GM18867 (cell line): ENCODE data around the gene CNNM4.

Experiments
- ATAC-seq: cut with Tn5 transposase; IDR thresholded peaks from one replicate; pipeline ENCODE4 v1.9.1; 2021; ENCODE audit warnings: mild to moderate bottlenecking, moderate library complexity; ENCODE audit not compliant: unreplicated experiment

CNNM4 gene

GRCh38 chr2:96828874-96829273 lies 68.2 kb downstream of the CNNM4 start:
- no peak for ATAC-seq

GRCh38 chr2:96830044-96830562 lies 69.4 kb downstream of the CNNM4 start:
- no peak for ATAC-seq

DNA sequence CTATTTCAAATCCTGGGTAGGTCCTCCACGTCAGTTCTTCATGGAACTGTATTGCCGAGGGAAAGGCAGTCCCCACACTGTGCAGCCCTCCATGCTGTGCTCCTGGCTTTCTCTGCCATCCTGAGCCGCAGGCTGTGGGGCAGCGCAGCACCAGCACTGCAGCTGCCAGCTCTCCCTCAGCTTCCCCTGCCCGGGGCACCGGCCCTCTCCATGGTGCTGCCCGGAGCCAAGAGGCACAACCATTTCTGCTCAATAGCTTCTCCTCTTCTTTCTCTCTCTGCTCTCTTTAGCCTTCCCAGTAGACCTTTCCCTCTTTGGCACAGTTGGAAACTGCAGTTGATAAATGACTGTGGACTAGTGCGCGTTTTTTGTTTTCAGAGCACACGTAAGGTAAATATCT lies 71.0 kb downstream of the CNNM4 start:
- no peak for ATAC-seq

- ATAC-seq, result no peak
These were observed 71.7 kb downstream of the CNNM4 start for GRCh38 chr2:96832408-96832753.

DNA sequence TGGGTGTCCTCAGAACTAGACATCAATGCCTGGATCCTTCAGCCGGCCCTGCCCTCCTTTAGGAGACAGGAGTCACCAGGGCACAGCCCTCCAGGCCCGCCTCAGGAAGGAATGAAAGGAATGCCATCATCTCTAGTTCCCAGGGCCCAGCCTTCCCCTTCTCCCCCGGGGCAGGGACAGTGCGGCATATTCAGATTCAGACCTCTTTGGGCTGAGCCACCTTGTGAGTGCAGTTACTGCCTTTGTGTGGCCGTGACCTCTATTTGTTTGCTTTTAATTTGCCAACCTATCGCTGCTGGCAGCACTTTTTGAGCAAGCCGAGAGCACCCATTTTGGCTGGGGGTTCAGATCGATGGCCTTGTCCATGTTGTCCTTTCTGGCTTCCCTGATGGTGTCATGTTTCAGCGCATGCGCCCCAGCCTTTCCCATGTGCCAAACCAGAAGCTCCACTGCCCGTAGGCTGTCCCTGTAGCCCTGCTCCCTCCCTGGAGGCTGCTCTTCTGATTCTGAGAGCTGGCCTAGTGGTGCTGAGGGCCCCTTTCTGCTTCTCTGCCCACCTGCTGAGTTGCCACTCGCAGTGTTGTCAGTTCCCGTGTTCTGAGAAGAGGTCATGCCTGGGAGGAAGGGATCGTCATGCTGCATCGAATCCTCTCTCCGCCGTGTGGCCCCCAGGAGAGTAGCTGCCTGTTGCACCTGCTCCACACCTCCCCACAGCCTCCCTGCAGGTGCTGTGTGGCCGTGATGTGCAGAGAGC lies 72.2 kb downstream of the CNNM4 start:
- ATAC-seq, result no peak

GRCh38 chr2:96835830-96836229 lies 75.1 kb downstream of the CNNM4 start:
- ATAC-seq, result no peak

DNA sequence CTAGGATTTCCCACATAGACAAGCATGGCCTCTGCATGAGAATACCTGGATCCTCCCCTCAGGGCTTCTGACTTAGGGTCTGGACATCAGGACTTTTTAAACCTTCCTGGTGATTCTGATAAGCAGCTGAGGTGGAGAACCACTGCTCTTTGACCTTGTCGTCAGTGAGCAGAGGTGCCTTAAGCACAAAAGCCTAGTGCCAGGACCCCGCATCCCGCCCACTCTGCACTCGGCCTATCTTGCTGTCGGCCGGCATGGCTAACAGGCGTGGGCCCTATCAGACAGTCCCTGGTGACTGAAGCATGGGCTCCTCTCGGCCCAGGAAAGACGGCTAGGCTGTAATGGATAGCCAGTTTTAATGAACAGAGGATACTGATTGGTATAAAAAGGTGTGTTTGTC lies 76.9 kb downstream of the CNNM4 start:
- no peak for ATAC-seq

DNA sequence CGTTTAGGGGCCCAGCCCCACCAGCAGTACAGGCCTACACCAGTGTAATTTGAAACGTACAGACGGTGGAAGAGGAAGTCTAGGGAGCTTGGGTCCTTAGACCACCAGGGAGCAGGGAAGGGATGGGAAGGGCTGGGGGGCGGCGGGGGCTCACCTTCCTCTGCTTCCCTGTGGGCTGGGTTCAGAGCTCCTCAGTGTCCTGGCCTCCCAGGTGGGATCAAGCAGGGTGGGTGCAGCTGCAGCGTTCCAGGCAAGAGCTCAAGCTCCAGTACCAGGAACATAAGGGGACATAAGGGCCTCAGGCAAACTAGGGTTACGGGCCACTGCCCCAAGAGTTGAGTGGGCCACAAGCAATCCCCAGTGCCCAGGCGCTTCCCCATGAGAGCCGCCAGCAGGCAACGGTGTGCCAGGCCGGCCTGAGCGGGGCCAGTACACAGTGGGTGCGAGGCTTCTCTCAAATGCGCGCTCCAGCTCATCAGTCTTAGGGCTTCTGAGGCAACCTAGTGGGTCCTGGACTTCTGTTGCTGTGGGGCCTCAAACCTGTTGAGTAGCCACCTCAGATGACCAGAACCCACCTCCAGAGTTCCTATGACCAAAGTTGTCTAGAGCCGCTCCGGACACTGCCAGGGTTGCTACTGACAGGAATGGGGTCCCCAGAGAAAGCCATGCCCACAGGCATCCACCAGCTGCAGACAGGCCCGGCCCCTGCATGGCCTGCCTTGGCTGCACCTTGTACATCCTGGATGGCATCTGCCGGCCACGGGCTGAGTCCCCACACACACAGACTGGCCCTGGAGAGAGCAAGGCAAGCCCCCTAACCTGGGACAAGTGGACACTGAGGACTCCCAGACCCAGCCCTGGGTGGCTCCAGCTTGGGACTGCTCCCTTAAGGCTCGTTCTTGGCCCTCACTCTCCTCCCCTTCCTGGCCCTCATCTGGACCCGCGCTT lies 77.9 kb downstream of the CNNM4 start:
- no peak for ATAC-seq

- peak; percentile 82 for ATAC-seq
These were observed 78.7 kb downstream of the CNNM4 start for GRCh38 chr2:96839293-96839874.

GRCh38 chr2:96839875-96840850 lies 79.5 kb downstream of the CNNM4 start:
- ATAC-seq, result no peak

DNA sequence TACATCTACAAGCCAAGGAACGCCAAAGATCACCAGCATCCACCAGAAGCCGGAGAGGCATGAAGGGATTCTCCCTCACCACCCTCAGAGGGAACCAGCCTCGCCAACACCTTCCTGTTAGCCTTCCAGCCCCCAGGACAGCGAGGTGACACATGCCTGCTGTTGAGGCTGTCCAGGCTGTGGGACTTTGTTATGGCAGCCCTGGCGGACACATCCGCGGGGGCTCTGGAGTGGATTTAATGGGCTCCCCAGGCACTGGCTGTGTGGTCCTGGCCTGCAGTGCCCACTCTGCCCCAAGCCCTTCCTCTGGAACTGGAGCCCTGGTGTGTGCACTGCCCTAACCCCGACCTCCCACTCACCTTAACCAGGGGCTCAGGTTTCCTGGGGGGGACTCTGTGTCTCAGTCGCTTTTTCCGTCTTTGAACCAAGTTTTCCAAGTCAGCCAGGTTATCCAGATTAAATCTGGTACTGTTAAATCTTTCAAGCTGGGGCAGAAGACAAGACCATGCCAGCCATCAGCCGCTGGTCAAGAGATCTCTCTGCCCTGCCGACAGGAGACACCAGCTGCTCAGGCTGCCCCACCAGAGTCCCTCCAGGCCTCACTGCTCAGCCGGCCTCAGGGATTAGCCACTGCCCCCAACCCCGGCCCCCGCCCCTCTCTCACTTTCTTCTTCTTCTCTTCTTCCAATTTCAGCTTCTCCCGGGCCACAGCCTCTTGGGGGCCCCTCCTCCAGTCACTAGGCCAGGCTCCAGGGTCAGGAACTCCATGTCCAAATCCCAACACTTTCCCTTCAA lies 81.2 kb downstream of the CNNM4 start:
- no peak for ATAC-seq

GRCh38 chr2:96842600-96842999 lies 81.9 kb downstream of the CNNM4 start:
- no peak for ATAC-seq

DNA sequence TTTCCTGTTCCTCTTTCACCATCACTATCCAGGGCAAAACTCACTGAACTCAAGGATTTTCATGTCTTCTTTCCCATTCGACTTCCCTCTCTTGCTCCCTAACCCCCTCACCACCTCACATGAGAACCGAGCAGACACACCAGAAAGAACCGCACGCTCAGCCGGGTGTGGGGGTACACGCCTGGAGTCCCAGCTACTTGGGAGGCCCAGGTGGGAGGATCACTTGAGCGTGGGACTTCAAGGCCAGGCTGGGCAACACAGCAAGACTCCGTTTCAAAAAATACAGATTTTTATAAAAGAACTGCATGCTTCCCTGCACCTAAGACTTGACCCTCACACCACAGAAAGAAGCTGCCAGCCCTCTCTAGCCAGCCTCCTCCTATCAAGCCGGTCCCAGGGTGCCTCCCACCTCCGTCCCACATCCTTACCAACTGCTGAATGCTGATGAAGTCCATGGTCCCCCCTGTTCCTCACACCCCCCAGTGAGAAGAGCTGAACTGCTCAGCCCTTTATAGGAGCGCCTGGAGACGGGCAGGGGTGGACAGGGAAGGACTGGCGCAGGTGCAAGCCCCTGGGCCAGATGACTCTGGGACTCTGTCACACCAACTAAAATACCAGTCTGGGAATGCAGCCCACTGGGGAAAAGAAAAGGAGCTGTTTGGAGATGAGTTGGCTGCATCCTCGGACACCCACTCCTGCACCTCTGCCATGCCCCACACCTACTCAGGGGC lies 83.0 kb downstream of the CNNM4 start, which contains the start of gene ANKRD23:
TSS of gene ANKRD23 (minus strand) at position 484 of the 731 bp plus-strand sequence. CDS start at position 455, 29 bp downstream.
- no peak for ATAC-seq

- ATAC-seq, result no peak
These were observed 83.7 kb downstream of the CNNM4 start for GRCh38 chr2:96844405-96844808.

DNA sequence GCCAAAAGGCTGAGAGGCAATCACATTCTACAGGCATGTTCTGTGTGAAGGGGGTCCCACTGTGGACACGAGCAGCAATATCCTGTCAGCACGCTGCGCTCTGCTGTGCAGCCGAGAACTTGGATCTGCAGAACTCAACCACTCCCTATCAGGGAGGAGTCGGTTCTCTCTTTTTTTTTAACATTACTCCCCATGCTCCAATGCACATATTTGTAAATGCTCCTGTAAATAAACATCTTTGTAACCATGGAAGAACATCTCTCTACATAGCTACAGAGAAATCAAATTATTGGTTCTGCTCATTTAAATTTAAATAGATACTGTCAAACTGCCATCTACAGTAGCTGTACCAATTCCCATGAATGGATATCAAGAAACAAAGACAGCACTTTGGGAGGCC lies 86.1 kb downstream of the CNNM4 start:
- no peak for ATAC-seq

DNA sequence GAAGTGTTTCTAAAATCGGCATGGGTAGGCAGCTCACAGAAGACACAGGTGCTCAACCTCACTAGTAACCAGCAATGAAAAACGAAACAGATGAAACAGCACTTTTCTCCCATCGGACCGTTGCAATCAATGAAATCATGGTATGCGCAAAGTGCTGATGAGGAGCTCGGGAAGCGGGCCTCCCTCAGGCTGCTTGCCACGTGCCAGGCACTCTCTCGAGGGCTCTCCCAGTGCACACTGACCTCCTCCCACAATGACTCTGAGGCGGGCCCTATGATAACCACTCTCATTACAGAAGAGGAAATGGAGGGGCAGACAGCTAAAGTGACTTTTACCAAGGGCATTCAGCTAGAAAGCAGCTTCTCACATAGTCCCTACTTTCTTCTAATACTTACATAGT lies 86.9 kb downstream of the CNNM4 start:
- no peak for ATAC-seq

DNA sequence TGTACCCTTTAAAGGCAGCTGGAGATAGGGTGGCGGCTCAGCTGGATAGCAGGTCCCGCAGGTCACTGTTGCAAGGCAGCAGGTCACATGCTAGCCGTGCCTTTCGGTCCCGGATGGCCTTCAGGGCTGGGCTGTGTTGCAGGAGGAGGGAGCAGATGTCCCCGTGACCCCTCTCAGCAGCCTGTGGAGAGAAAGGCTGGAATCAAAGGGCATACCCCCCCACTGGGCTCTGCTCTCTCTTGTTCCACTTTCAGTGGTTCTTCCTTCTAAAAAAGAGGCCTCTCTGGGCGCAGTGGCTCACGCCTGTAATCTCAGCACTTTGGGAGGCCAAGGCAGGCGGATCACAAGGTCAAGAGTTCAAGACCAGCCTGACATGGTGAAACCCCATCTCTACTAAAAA lies 87.6 kb downstream of the CNNM4 start:
- no peak for ATAC-seq

- no peak for ATAC-seq
These were observed 92.0 kb downstream of the CNNM4 start for GRCh38 chr2:96852667-96853066.

- ATAC-seq, result no peak
These were observed 92.6 kb downstream of the CNNM4 start for GRCh38 chr2:96853321-96853720.
